ENCODE results near the gene LYST.

The LYST gene

DNA sequence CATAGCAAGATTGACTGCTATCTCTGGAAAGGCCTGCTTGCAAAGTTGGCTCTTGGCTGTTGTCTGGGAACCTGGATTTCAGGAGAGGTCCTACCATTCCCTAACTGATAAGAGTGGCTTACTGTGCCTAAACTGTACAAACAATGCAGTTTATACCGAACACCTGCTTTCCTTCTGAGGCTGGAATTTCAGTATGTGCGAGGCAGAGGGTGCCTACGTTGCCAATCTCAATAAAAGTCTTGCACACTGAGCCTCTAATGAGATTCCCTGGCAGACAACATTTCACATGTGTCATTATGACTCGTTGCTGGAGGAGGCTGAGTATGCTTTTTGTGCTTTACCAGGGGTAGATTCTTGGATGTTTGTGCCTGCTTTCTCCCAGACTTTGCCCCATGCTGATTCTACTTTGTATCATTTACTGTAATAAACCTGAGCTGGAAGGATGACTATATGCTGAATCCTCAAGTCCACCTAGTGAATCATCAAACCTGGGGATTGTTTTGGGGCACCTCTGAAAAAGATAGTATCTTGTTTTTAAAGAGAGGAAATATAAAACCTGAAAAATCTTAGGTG, 158.2 kb downstream of the LYST start:
- peak; percentile 85 for DNase-seq

DNA sequence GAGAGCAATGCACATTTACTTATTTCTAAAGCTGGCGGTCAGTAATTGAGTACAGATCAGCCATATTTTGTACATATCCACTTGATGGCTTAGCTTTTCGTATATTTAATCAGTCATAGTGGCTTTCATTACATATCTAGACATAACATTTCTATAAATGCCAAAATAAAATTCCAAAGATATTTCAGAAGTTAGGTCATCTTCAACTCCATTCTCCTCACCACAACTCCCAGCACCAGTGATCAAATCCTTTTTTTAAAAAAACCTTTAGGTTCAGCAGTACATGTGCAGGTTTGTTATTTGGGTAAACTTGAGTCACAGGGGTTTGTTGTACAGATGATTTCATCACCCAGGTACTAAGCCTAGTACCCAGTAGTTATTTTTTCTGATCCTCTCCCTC, 163.2 kb downstream of the LYST start:
- no peak for DNase-seq

DNA sequence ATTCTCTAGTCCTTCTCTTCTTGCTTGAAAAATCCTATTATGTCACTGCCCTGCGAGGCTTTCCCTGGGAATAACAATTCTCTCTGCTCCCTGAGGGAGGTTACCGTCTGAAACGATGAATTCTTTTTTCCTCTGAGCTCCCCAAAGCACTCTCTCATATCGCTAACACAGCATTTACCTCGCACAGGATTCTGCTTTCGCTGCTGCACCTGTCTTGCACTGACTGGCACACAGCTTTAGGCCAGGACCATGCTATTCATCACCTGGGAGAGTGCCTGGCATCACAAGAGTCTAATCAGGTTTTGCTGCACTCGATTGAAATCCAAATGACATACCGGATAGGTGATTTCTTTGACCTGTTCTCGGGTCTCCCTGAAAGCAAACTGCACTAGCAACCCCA, 164.3 kb downstream of the LYST start:
- no peak for DNase-seq

DNA sequence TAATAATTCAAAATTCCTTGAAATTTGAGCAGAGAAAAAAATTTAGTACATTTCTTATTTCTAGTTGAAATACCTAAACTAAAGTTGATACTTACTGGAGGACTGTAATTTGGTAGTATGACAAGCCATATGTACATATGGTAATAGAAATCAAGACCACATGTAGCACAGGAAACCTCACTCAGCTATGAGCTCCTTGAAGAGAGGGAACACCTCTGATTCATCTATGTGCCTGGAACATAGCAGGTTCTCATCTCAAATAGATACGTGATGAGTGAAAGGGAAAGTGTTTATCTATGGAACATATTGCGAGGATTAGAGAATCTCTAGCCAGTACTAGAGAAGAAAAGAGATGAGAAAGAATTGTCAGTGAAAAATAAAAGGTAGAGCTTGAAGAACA, 169.2 kb downstream of the LYST start:
- DNase-seq: no peak

DNA sequence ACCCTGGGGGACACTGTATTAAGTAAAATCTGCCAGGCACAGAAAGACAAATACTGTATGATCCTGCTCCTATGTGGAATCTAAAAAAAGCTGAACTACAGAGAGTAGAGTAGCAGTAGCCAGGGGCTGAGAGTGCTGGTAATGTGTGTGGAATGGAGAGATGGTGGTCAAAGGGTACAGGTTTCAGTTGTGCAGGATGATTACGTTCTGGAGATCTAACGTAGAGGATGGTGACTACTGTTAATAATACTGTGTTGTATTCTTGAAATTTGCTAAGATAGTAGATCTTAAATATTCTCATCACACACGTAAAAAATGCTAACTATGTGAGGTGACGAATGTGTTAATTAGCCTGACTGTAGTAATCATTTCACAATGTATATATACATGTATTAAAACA, 177.3 kb downstream of the LYST start:
- DNase-seq: no peak

DNA sequence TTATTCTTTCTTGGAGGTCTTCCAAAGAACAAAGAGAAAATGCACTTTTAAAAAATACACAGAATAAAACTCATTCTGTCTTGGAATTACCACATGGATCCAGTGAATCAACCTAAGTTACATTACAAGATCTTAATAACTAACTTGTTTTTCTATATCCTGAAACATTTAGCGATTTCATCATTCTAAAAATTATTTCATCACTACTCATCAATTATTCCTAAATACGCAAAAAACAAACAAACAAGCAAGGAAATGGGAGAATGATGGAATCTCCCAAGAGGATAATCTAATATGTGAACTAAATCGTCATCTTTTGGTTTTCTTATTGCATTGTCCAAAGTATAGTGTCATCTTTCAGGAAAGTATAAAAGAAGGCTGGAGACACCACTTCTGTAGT, 178.6 kb downstream of the LYST start:
- DNase-seq: no peak

DNA sequence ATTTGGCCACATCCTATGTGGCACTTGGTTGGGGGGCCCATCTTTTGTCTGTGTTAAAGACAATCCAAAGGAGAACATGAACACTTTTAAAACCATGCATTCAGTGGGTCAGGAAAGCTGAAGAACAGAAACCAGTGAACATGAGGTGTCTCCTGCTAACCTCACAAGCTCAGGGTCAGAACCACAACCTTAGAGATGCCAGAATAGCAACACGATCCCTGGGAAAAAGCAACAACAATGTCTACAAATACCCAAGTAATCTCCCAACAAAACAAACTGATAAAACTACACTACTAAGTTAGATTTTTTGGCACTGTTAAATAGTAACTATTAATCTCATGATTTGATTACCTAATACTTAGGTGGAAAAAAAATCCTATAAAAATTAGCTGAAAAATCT, 183.1 kb downstream of the LYST start:
- DNase-seq: no peak

DNA sequence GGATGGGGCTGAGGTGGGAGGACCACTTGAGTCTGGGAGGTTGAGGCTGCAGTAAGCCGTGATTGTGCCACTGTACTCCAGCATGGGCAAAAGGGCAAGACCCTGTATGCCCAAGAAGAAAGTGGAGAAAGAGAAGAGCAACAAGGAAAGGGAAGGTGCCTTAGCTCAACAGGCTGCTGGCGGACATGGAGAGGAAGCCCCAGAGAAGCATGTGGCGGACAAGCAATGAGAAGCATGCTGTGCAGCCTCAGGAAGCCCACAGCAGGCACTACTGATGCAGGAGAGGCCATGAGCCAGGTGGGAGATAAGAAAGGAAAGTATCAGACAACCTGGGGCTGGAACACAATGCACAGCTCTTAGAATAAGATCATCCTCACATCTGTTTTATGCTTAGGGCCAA, 184.5 kb downstream of the LYST start:
- DNase-seq: no peak

DNA sequence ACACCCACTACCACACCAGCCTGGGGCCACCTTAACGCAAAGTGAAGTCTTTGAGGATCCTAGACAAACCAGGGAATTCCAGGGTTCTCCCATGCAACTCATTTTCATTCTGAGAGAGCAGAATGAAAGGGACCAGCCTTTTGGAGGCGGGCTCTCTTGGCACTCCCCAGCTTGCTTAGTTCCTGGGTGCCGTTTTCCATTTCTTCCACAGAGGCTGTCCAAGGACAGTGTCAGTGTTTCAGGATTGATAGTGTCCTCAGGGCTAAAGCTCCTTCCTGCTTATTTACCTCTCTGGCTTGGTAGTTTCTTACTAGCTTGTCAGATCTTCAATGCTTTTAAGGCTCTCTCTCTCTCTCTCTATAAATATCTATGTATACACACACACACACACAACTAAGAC, 187.1 kb downstream of the LYST start:
- peak; percentile 26 for DNase-seq

DNA sequence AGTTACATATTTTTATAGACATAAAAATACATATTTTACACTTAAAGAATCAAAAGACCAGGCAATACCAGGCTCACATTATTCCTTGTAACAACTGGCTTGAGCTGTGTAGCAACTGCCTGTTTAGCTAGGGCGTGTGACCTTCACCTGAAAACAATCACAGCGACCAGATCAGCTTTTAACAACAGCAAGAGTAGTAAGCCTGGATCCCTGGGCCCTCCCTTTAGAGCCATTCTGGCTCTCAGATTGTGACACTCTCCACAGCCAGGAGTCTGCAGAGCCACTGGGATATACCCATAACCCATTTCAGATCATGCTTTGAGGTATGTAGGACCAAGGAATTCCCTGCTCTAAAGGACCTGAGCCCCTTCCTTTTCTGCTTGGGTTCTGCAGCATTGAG, 187.7 kb downstream of the LYST start:
- DNase-seq: peak; percentile 18

DNA sequence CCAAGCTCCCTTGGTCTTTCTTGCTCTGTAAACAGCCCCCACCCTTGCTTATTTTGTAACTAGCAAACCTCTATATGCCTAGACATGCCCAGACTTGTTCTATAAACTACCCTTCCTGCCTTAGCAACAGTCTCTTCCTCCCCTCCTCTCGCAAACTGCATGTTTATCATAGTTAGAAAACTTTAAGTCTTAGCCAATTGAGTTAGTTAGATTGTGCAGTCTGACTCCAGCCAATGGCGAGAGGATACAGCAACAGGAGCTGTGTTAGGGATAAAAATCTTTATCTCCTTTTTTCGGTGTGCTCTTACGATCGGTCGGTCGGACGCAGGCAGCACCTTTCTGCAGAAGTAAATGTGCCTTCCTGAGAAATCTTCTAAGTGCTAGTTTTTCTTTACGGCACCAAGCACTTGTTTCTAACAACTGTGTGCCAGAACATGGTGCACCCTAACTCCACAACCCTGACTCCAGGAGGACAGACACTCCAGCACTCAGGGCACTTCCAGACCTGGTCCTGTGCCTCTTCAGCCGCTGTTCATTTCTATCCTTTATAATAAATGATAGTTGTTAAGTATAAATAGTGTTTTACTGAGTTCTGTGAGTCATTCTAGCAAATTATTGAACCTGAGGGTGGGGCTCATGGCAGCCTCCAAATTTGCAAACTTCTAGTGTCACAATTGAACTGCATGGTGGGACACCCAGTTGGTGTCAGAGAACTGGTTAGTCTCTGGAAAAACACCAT, 191.4 kb downstream of the LYST start:
- DNase-seq: no peak

DNA sequence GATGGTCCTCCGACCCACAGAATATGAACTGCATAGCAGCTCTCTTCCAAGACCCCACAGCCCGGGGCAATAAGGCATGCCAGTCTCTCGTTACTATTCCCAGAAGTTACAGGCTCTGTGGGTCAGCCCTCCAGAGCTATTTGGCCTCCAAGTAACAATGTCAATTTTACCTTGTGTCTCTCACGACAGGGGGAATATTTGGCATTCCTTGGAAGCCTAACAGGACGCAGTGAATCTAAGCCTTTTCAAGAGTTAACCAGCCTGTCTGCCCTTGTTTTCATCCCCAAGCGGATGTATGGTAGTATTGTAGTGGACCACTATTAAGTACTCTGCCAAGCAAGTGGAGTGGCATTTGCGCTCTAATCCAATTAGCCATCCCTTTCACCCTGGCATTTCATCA, 192.7 kb downstream of the LYST start:
- no peak for DNase-seq

DNA sequence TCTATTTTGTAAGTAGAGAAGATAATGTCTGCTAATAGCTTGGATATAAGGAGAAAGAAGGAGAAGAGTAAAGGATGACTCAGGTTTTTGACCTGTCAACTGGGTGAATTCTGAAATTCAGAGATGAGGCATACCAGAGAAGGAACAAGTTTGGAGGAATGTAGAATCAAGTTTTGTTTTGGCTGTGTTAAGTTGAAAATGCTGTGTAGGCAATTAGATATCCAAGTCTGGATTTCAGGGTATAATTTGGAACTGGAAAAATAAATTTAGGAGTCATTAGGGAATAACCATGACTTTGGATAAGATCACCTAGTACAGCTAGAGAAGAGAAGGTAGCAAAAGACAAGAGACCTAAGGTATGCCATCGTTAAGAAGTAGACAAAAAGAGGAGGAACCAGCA, 194.7 kb downstream of the LYST start:
- DNase-seq: no peak

DNA sequence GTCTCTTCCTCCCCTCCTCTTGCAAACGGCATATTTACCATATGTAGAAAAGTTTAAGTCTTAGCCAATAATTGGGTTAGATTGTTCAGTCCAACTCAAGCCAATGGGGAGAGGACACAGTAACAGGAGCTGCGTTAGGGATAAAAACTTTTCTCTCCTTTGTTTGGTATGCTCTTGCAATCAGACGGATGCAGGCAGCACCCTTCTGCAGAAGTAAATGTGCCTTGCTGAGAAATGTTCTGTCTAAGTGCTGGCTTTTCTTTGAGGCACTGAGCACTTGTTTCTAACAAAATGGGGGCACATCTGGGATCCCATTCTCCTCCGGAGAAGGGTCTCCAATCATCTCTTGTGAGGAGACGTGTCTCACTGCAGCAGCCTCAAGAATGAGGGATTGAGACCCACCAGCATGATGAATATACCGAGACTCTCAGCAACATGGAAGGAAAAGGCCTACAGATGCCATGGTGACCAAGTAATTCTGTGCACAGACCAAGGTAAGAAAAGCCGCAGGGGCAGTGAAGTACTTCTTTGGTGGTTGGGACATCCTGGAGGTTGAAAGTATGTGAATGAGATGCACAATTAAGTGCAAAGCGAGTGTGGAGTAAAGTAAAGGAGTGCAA, 196.4 kb downstream of the LYST start:
- DNase-seq: peak; percentile 16

DNA sequence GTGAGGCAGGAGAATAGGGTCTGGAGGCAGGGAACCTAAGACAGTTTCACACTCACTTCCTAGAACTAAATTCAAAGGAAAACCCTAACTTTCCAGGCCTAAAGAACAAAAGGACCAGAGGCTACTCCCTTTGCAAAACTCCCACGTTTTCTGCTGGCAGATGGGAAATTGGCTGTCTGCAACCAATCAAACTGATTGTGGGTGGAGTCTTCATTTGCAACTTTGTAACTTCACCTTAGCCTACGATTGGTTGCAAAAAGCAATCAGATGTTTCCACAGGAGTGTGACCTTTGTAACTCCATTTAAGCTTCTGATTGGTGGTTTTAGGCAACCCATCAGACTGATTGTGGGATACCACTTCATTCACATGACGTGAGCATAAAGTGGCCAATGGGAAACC, 197.4 kb downstream of the LYST start:
- DNase-seq: no peak

DNA sequence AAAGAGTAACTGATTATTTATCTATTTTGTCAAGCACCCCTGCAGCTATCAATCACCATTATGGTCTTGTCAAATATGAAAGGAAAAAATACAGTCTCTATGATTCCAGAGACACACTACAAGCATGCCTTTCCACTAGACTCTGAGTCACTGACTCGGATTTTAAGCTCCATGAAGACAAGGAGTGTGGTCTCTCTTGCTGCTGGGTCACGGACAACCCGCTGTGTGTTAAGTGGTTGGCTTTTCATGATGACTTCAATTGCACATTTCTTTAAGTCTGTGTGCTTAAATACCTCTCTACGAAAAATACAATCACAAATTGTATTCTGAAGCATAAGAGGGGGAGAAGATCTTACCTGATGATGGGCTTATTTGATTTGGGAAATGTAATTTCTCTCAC, 203.1 kb downstream of the LYST start:
- DNase-seq: no peak

DNA sequence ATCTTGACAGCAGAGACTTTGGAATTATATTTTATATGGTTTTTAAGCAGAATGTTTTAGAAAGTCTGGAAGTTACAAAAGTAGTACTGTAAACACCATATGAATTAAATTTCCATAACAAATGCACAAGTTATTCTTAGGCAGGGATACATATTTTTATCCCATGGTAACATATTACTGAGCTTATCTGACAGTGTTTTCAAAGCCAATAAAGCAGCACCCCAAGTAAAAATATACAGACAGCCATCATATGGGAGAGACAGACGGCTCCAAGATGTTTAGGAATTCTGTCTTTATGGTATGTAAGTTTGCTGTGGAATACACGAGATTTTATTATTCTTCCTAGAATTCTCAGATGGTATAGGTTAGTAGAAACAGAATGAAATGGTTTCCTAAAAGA, 205.1 kb downstream of the LYST start:
- no peak for DNase-seq

DNA sequence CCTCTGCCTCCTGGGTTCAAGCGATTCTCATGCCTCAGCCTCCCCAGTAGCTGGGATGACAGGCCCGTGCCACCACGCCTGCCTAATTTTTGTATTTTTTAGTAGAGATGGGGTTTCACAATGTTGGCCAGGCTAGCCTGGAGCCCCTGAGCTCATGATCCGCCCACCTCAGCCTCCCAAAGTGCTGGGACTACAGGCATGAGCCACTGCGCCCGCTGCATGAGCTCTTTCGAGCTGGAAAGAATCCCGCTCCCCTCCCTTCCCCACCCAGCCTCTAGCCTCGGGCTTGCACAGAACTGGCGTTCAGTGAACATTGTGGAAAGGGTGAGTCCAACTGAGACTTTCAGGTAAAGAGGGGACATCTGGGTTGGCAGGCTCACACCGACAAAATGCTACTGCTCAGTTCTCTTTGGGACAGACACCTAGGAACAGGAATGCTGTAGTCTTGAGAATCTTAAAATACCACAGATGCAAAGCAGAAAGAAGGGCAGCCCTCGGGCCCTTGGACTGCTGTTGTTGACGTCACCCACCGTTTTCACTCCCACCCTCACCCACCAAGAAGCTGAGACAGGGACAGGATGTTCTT, 207.4 kb downstream of the LYST start:
- DNase-seq: no peak

DNA sequence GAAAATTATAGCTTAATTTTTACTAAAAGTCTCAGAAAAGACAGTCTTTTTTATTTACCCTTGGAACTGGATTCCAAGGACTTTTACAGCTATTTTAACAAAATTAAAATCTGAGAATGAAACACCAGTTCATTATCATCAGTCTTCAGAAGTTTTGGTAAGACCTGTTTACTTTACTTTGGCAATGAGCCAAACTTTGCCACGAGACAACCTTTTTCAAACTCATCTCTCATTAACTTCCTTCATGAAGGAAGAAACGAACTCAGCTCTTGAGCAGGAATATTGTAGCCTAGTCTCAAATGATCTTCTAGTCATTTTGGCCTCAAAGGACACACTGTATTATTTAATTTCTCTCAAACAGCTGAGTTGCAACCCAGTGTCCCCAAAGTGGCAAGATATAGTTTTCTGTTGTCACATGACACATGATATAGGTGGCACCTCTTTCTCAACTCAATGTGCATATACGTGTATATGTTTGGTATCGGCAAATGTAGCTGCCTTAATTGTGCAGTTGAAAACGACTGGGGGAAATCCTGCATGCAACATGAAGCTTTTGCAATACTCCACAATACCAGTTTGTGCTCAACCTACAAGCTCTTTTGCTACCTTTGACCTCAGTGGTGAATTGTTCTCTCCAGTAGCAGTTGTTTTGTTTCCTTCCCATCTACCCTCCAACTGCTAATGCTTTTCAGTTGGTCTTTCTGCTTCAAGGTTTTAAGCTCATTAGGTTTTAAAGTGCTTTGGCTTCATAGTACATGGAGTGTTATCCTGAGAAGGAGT, 208.8 kb downstream of the LYST start:
- peak; percentile 79 for DNase-seq

DNA sequence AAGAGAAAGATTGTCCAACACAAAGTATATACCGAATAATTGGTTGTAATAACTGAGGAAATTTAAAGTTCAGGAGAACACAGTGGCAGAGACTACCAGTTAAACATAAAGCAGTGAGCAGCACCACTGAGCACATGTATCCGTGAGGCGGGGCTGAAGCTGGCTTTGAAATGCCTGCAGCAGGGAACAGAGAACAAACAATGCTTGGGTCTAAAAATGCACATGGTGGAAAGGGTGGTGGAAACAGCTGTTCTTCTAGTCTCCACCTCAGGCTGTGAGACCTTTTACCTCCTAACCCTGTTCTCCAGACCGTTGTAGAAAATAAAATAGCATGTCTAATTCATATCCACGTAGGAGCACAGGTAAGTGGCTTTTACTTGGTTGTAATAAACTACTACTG, 209.4 kb downstream of the LYST start:
- no peak for DNase-seq

DNA sequence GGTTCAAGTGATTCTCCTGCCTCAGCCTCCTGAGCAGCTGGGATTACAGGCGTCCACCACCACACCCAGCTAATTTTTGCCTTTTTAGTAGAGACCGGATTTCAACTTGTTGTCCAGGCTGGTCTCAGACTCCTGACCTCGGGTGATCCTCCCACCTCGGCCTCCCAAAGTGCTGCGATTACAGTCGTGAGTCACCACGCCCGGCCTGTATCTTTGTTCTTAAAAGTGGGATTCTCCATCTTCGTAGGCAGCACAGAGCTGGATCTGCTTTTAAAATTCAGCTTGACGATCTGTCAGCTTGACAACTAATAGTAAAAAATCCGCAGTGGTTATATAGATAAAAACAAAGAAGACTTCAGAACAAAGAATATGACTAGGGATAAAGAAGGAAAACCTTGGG, 214.3 kb downstream of the LYST start:
- no peak for DNase-seq

DNA sequence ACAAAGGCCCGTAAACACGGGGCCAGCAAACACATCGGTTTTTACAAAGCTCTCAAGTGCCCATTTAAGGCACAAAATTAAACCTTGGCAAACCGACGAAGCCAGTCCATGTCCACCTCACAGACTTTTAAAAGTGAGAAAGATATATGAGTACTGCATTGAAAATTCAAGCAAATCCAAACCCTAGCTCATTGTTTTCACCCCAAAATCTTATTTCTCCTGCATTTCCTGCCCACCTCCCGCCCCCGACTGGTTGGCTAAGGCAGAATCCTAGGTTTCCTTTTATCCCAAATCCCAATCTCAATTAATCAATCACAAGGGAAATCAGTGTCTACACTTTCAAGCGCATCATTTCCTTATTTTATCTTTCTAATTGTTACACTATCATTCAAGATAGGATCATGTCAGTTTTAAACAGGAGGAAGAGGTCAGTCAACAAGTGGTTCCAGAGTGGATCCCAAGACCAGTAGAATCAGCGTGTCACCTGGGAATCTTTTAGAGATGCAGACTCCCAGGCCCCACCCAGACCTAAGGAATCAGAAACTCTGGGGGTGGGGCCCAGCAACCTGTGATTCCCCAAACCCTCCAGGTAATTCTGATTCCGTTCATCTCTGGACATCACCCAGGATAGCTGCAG, 215.4 kb downstream of the LYST start:
- DNase-seq: no peak
